Suprapubic skin (tissue), 3 donors: ENCODE results near the gene LGALS4.
"Not testable (repeated sequence)": the region's sequence is repeated elsewhere in the genome, so short reads cannot be mapped to it uniquely, and the experiment has no call there.

Experiments used
- EP300 ChIP-seq: sonication (generic); formaldehyde crosslinking; IDR thresholded peaks from one replicate; pipeline ENCODE4 v1.6.1; 2017; ENCODE audit warnings: antibody characterized with exemption
- TF ChIP-seq, protein P1 (sequence below), 2 donors: fragments of 200-600 bp in 1 of 2; fragments of 450-650 bp in 1 of 2; sonication (generic) in 1 of 2; IDR thresholded peaks; one replicate each; pipeline ENCODE4 v1.5.1; 2016 to 2019; ENCODE audit warnings: antibody characterized with exemption in 2 of 2, mild to moderate bottlenecking in 1 of 2, moderate library complexity in 1 of 2

DNA sequence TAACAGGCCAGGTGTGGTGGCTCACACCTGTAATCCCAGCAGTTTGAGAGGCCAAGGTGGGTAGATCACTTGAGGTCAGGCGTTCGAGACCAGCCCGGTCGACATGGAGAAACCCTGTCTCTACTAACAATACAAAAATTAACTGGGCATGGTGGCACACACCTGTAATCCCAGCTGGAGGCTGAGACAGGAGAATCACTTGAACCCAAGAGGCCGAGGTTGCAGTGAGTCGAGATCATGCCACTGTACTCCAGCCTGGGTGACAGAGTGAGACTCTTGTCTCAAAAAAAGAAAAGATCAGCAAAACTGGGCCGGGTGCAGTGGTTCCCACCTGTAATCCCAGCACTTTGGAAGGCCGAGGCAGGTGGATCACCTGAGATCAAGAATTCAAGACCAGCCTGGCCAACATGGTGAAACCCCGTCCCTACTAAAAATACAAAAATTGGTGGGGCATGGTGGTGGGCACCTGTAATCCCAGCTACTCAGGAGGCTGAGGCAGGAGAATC, 50.8 kb downstream of the LGALS4 start:
- TF ChIP-seq EP300: not testable (repeated sequence)
- TF ChIP-seq, protein P1, sequence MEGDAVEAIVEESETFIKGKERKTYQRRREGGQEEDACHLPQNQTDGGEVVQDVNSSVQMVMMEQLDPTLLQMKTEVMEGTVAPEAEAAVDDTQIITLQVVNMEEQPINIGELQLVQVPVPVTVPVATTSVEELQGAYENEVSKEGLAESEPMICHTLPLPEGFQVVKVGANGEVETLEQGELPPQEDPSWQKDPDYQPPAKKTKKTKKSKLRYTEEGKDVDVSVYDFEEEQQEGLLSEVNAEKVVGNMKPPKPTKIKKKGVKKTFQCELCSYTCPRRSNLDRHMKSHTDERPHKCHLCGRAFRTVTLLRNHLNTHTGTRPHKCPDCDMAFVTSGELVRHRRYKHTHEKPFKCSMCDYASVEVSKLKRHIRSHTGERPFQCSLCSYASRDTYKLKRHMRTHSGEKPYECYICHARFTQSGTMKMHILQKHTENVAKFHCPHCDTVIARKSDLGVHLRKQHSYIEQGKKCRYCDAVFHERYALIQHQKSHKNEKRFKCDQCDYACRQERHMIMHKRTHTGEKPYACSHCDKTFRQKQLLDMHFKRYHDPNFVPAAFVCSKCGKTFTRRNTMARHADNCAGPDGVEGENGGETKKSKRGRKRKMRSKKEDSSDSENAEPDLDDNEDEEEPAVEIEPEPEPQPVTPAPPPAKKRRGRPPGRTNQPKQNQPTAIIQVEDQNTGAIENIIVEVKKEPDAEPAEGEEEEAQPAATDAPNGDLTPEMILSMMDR (IDR thresholded peaks at IDR 0.05): not testable (repeated sequence)
